IMR-90 (cell line): ENCODE measurements around the gene CCDC88B. TPM values are rescaled to one million over a fixed set of nuclear protein-coding genes. Genes with fewer than 3 reads are reported as not detected.

ENCODE experiments used
- ATAC-seq: fragments of 200-7000 bp; cut with Tn5 transposase; 2 replicates; pipeline ENCODE4 v1.9.1; 2020; ENCODE audit warnings: low read depth, mild to moderate bottlenecking, moderate library complexity
- BruUV-seq: library from RNA; stranded (reverse); fragments of 400-500 nt; replicated peaks from 2 replicates; lab custom pipeline; 2021; lab: Mats Ljungman, UMichigan
- CTCF ChIA-PET: fragments of 300-600 bp; formaldehyde crosslinking; extraction: SDS; loops from one replicate; lab custom pipeline; 2021; ENCODE audit warnings: antibody characterized with exemption; lab: Yijun Ruan, JAX
- POLR2A ChIA-PET: fragments of 300-600 bp; sonication (Branson Sonifier 250); formaldehyde crosslinking; loops from one replicate; lab custom pipeline; 2022; ENCODE audit warnings: antibody characterized with exemption; ENCODE audit not compliant: unreplicated experiment; lab: Charles Lee
- DNase-seq: peaks from one replicate; pipeline ENCODE4 v3.0.0; 2013
- H2AFZ ChIP-seq: replicated peaks from 2 replicates; pipeline ENCODE3; 2013; ENCODE audit warnings: low read length, mild to moderate bottlenecking; ENCODE audit not compliant: poor library complexity
- H2AK5ac ChIP-seq: 2 replicates; pipeline ENCODE4 v1.6.1; 2013; ENCODE audit warnings: low read depth, low read length, inconsistent platforms
- H2AK9ac ChIP-seq: replicated peaks from 2 replicates; pipeline ENCODE3; 2013; ENCODE audit warnings: mild to moderate bottlenecking, low read depth, low read length, moderate library complexity; ENCODE audit not compliant: poor library complexity
- H2BK120ac ChIP-seq: 2 replicates; pipeline ENCODE4 v1.6.1; 2013; ENCODE audit warnings: low read depth, low read length, inconsistent platforms
- H2BK15ac ChIP-seq: 3 replicates; pipeline ENCODE4 v1.6.1; 2013; ENCODE audit warnings: low read depth, low read length, inconsistent platforms
- H2BK20ac ChIP-seq: 2 replicates; pipeline ENCODE4 v1.6.1; 2013; ENCODE audit warnings: low read depth, mild to moderate bottlenecking, inconsistent platforms, low read length, moderate library complexity
- H2BK5ac ChIP-seq: 2 replicates; pipeline ENCODE4 v1.6.1; 2013; ENCODE audit warnings: mild to moderate bottlenecking, low read depth, low read length, inconsistent platforms; ENCODE audit not compliant: poor library complexity, severe bottlenecking
- H3K14ac ChIP-seq: replicated peaks from 2 replicates; pipeline ENCODE4 v1.6.1; 2013; ENCODE audit warnings: low read depth, low read length, inconsistent platforms
- H3K18ac ChIP-seq: 2 replicates; pipeline ENCODE4 v1.6.1; 2013; ENCODE audit warnings: low read depth, low read length, control low read depth
- H3K23ac ChIP-seq: 2 replicates; pipeline ENCODE4 v1.6.1; 2013; ENCODE audit warnings: low read depth, low read length, inconsistent platforms
- H3K27ac ChIP-seq: 2 replicates; pipeline ENCODE4 v1.5.1; 2013; ENCODE audit warnings: mild to moderate bottlenecking, control low read depth, low read length; ENCODE audit not compliant: insufficient read depth
- H3K27me3 ChIP-seq: 2 replicates; pipeline ENCODE4 v1.6.1; 2013; ENCODE audit warnings: low read length; ENCODE audit not compliant: control insufficient read depth, insufficient read depth
- H3K36me3 ChIP-seq: 2 replicates; pipeline ENCODE4 v1.6.1; 2013; ENCODE audit warnings: low read length, mixed read lengths; ENCODE audit not compliant: control insufficient read depth, insufficient read depth
- H3K4ac ChIP-seq: 2 replicates; pipeline ENCODE4 v1.6.1; 2013; ENCODE audit warnings: low read depth, low read length, inconsistent platforms
- H3K4me1 ChIP-seq: 2 replicates; pipeline ENCODE4 v1.6.1; 2013; ENCODE audit warnings: low read length, mixed read lengths; ENCODE audit not compliant: control insufficient read depth, insufficient read depth
- H3K4me2 ChIP-seq: 2 replicates; pipeline ENCODE4 v1.6.1; 2013; ENCODE audit warnings: low read depth, mild to moderate bottlenecking, control low read depth, low read length, moderate library complexity
- H3K4me3 ChIP-seq: 2 replicates; pipeline ENCODE4 v1.5.1; 2013; ENCODE audit warnings: low read depth, mild to moderate bottlenecking, control low read depth, low read length, moderate library complexity; ENCODE audit not compliant: insufficient read depth
- H3K56ac ChIP-seq: 2 replicates; pipeline ENCODE4 v1.6.1; 2013; ENCODE audit warnings: low read length, inconsistent platforms; ENCODE audit not compliant: insufficient read depth; ENCODE audit errors: extremely low read depth
- H3K79me1 ChIP-seq, 2 experiments: 2 replicates each; pipeline ENCODE4 v1.6.1; 2013; ENCODE audit warnings: low read length in 2 of 2, inconsistent platforms in 1 of 2, low read depth in 1 of 2
- H3K9ac ChIP-seq: 2 replicates; pipeline ENCODE4 v1.6.1; 2013; ENCODE audit warnings: low read depth, low read length, control low read depth
- H3K9me1 ChIP-seq: 2 replicates; pipeline ENCODE4 v1.6.1; 2013; ENCODE audit warnings: low read length, inconsistent platforms; ENCODE audit not compliant: insufficient read depth
- H3K9me3 ChIP-seq: 2 replicates; pipeline ENCODE4 v1.6.1; 2013; ENCODE audit warnings: low read length; ENCODE audit not compliant: control insufficient read depth, insufficient read depth
- H4K20me1 ChIP-seq: 2 replicates; pipeline ENCODE4 v1.6.1; 2013; ENCODE audit warnings: low read length, inconsistent platforms; ENCODE audit not compliant: insufficient read depth
- H4K5ac ChIP-seq: 2 replicates; pipeline ENCODE4 v1.6.1; 2013; ENCODE audit warnings: mild to moderate bottlenecking, low read depth, low read length, control low read depth
- H4K8ac ChIP-seq, 2 experiments: 2 replicates each; pipeline ENCODE4 v1.6.1; 2013; ENCODE audit warnings: low read depth in 2 of 2, low read length in 2 of 2, control low read depth in 1 of 2, inconsistent platforms in 1 of 2
- H4K91ac ChIP-seq: 2 replicates; pipeline ENCODE4 v1.6.1; 2013; ENCODE audit warnings: low read depth, low read length, inconsistent platforms; ENCODE audit not compliant: insufficient read depth
- MXI1 ChIP-seq: IDR thresholded peaks from 2 replicates; pipeline ENCODE4 v1.6.1; 2012; ENCODE audit warnings: low read depth, mild to moderate bottlenecking, low read length, moderate library complexity, borderline replicate concordance
- NFE2L2 ChIP-seq: fragments of 150-350 bp; IDR thresholded peaks from 2 replicates; pipeline ENCODE4 v1.6.1; 2016; ENCODE audit warnings: low read depth, mild to moderate bottlenecking, low read length
- RAD21 ChIP-seq: IDR thresholded peaks from 2 replicates; pipeline ENCODE4 v1.6.1; 2012; ENCODE audit warnings: low read length, improper control_type of control experiment
- RCOR1 ChIP-seq: IDR thresholded peaks from 2 replicates; pipeline ENCODE4 v1.6.1; 2012; ENCODE audit warnings: mild to moderate bottlenecking, low read length, improper control_type of control experiment; ENCODE audit not compliant: insufficient replicate concordance
- WGBS, 2 experiments: methylation state at CpG; one replicate each; pipeline versions ENCODE4 v1.1.5 to v1.1.7; 2013; ENCODE audit warnings: missing lambda C conversion rate in 2 of 2; ENCODE audit not compliant: insufficient read length in 1 of 2; ENCODE audit errors: extremely low coverage in 2 of 2; 5-methylcytosine and 5-hydroxymethylcytosine counted together
- dilution Hi-C: fragments of 300-500 bp; cut with HindIII; formaldehyde crosslinking; loops from one replicate; pipeline ENCODE4 v1.14.3; 2018; ENCODE audit warnings: low sequenced_read_pairs; ENCODE audit not compliant: unreplicated experiment
- in situ Hi-C: fragments of 300-500 bp; cut with MboI; formaldehyde crosslinking; loops from 3 replicates; pipeline ENCODE4 v1.14.3; 2019; ENCODE audit warnings: low sequenced_read_pairs, inconsistent platforms, mixed read lengths
- intact Hi-C: fragments of 100-400 bp; cut with micrococcal nuclease; formaldehyde crosslinking; loops from 2 replicates; pipeline ENCODE4 v1.10.0; 2022
- polyA plus RNA-seq, 3 experiments: library from polyadenylated mRNA; depleted of rRNA; stranded (reverse); fragments of >200 nt; gene quantifications; 2 replicates each; pipeline ENCODE4 v1.2.3, GENCODE V29; 2012; ENCODE audit warnings: low replicate concordance in 1 of 3
- total RNA-seq: library from RNA; depleted of rRNA; stranded (reverse); fragments of >200 nt; gene quantifications from 2 replicates; pipeline ENCODE4 v1.2.3, GENCODE V29; 2012
- TF ChIP-seq, protein P1 (sequence below): conservative IDR thresholded peaks from 2 replicates; pipeline ENCODE4 v1.5.1; 2012; ENCODE audit warnings: mild to moderate bottlenecking, low read depth, low read length, improper control_type of control experiment
- TF ChIP-seq, protein P2 (sequence below): fragments of 150-350 bp; IDR thresholded peaks from 2 replicates; pipeline ENCODE4 v1.6.1; 2016; ENCODE audit warnings: low read depth, mild to moderate bottlenecking, low read length, moderate library complexity, borderline replicate concordance

The CCDC88B gene
- total and polyA plus RNA-seq, 2 of the 4 experiments (the other 2 are of a cell fraction): 1.3 to 2.5 TPM

DNA sequence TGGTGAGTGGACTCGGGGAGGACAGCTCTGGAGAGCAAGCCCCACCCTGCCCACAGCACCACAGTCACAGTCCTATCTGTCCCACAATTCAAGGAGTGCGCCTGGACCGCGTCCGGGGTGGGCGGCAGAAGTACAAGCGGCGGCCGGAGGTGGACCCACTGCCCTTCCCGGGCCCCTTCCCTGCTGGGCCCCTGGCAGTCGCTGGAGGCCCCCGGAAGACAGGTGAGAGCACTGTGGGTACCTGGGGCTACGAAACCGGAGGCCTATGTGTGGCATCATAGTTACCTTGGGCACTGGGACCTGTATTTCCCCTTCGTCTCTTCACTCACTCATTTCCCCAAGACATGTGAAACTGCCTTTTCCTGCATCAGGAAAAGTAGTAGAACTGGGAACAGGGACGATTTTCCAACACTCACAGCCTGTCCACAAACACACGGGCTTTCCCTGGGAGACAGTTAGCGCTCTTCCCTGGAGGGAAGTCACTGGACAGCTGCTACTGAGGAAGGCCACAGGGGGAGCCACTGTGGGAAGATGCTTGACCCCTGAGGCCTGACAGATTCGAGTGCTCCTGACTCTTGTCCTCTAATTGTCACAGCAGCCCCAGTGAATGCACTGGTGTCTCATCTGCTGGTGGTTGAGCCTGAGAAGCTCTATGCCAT lies 25.7 kb upstream of the CCDC88B start:
- in situ Hi-C loops: no loop called here
- peak overlapping the region; percentile 65 for H2AK9ac ChIP-seq
- no peak overlapping the region for H3K9ac ChIP-seq
- CTCF ChIA-PET: no interaction called here
- H3K4ac ChIP-seq: no peak overlapping the region
- no peak overlapping the region for H3K4me3 ChIP-seq
- no peak for DNase-seq
- H3K18ac ChIP-seq: no peak overlapping the region
- no peak overlapping the region for H4K5ac ChIP-seq
- H3K14ac ChIP-seq: no peak overlapping the region
- H3K27me3 ChIP-seq: no peaks in the 10 kb centered on the region
- no peak overlapping the region for H3K4me2 ChIP-seq
- H2BK120ac ChIP-seq: no peak overlapping the region
- 87% methylated on average over 10 of the region's 19 CpGs; no CpG with 5 or more reads in 1 of the 2 experiments for WGBS, 2 experiments
- no peak overlapping the region for H3K23ac ChIP-seq
- peaks cover 5% of the 10 kb centered on the region for H3K9me1 ChIP-seq
- H3K56ac ChIP-seq: no peak overlapping the region
- H3K79me1 ChIP-seq: peaks cover 11 to 38% of the 10 kb centered on the region in 2 experiments
- intact Hi-C loops: no loop called here
- no peak overlapping the region for H4K91ac ChIP-seq
- no peak overlapping the region for H2BK5ac ChIP-seq
- TF ChIP-seq, protein P1, sequence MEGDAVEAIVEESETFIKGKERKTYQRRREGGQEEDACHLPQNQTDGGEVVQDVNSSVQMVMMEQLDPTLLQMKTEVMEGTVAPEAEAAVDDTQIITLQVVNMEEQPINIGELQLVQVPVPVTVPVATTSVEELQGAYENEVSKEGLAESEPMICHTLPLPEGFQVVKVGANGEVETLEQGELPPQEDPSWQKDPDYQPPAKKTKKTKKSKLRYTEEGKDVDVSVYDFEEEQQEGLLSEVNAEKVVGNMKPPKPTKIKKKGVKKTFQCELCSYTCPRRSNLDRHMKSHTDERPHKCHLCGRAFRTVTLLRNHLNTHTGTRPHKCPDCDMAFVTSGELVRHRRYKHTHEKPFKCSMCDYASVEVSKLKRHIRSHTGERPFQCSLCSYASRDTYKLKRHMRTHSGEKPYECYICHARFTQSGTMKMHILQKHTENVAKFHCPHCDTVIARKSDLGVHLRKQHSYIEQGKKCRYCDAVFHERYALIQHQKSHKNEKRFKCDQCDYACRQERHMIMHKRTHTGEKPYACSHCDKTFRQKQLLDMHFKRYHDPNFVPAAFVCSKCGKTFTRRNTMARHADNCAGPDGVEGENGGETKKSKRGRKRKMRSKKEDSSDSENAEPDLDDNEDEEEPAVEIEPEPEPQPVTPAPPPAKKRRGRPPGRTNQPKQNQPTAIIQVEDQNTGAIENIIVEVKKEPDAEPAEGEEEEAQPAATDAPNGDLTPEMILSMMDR: peak; percentile 27; the same call in 1 of the 2 replicates
- TF ChIP-seq, protein P2, sequence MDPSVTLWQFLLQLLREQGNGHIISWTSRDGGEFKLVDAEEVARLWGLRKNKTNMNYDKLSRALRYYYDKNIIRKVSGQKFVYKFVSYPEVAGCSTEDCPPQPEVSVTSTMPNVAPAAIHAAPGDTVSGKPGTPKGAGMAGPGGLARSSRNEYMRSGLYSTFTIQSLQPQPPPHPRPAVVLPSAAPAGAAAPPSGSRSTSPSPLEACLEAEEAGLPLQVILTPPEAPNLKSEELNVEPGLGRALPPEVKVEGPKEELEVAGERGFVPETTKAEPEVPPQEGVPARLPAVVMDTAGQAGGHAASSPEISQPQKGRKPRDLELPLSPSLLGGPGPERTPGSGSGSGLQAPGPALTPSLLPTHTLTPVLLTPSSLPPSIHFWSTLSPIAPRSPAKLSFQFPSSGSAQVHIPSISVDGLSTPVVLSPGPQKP: no peak
- TF ChIP-seq RCOR1 (no peak), NFE2L2 (no peak), MXI1 (no peak), RAD21 (0 out of 2 replicates have a peak, but pooled peaks have one; percentile 9)
- ATAC-seq: no peak
- no peak overlapping the region for H3K27ac ChIP-seq
- peaks cover 12% of the 10 kb centered on the region; the same call in 1 of the 2 replicates for H3K36me3 ChIP-seq
- H2AFZ ChIP-seq: no peak overlapping the region
- H3K9me3 ChIP-seq: no peaks in the 10 kb centered on the region
- dilution Hi-C loops: no loop called here
- no peak overlapping the region for H2BK20ac ChIP-seq
- H4K8ac ChIP-seq: no peak overlapping the region
- no TSS peak for BruUV-seq
- peaks cover 5% of the 10 kb centered on the region for H3K4me1 ChIP-seq
- no peak overlapping the region for H2BK15ac ChIP-seq
- no peak overlapping the region for H2AK5ac ChIP-seq
- POLR2A ChIA-PET: no interaction called here
- no peaks in the 10 kb centered on the region for H4K20me1 ChIP-seq
